Measurements from ENCODE around the gene UBE2E1. TPM values are rescaled to one million over a fixed set of nuclear protein-coding genes. Genes with fewer than 3 reads are reported as not detected.

Gene UBE2E1
- 85.1 and 86.0 TPM in 2 replicates for total RNA-seq

DNA sequence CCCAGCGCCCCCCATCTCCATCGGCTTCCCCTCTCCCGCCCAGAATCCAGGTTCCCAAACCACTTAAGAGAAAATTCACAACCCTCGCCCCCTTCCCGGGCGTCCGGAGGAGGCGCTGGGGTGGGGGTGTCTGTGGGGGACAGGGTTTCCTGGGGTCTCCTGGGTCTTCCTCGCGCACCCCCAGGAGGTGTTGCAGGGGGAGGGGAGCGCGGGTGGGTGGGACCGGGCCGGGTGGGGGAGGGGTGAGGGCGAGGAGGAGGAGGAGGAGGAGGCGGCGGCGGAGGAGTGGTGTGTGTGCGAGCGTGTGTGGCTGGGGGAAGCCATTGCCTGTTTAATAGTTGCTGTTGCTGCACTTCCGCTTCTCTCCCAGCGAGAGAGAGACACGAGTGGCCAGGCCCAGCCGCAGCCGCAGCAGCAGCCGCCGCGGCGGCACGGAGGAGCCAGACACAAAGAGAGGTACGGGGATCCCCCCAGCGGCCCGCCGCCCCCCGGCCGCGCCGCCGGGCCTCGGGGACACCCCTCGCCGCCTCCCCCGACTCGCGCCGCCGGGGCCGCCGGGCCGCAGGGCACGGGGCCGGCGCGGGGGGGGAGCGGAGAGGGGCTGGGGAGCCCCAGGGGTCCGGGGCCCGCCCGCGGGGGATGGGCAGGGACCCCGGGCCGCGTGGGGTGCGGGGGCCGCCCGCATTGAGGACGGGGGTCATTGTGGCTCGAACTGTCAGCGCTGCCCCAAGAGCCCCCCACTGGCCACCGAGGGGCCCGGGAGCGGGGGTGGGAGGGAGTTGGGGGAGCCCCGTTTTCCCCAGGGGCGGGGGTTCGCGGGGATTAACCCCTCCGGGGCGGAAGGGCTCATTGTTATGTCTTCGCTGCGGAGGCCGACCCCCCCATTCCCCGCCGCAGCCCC, at the start of gene UBE2E1:
Gene UBE2E1 (plus strand): TSS at position 323 of the 901 bp plus-strand sequence. CDS start 1,315 bp downstream, outside the sequence.

DNA sequence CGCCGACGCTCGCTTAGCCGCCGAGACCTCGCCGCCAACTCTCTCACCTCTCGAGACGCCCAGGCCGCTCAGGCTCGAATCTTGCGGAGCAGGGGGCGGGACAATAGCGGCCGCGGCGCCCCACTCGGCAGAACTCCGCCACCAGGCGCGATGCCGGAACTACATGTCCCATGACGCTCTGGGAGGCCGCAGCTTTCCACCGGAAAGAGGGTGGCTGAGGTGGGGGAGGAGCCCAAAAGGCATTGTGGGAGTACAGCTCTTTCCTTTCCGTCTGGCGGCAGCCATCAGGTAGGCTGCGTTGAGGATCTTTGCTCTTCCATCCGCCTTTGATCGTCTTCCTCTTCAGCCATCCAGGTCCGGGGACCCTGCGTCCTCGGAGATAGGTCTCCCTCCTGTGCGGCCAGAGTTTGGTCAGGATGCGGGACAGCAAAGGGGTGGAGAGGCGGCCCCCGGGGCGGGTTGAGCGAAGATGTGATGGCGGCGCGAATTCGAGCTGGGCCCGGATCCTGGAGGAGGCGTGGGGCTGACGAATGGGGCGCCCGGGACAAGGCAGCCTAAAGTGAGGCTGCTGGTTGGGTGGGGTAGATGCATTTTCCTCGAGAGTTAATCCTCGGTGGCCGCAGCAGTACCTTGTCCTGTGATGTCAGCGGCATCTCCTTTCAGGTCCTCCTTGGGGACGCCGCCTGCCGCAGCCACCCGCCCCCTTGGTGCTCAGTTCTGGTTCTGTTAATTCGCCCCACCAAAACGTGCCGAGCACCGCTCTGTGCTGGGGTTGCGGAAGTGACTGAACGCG, 111.3 kb downstream of the UBE2E1 start, which contains the start of the genes NKIRAS1 and RPL15:
Gene NKIRAS1 (minus strand): TSS at position 105 of the 793 bp plus-strand sequence. CDS start 6,086 bp downstream, outside the sequence.
Gene RPL15 (plus strand): TSS at position 247 of the 793 bp plus-strand sequence. CDS start 728 bp downstream, outside the sequence.

Other genes starting within 250 kb of the UBE2E1 start
- 12.0 and 16.9 TPM in 2 replicates for gene NKIRAS1, start 111.0 kb downstream of the UBE2E1 start, total RNA-seq
- gene RPL15, start 111.2 kb downstream of the UBE2E1 start, total RNA-seq: 2,341 and 2,626 TPM in 2 replicates
- 57.2 and 60.4 TPM in 2 replicates for gene NR1D2, start 139.3 kb downstream of the UBE2E1 start, total RNA-seq